Stimulated activated CD8-positive, alpha-beta memory T cell treated with anti-CD3 and anti-CD28 coated beads, Interleukin-15, amount 100 ng/mL, for 24 hours (primary cell): ENCODE data around the gene VAV2.

Source experiments
- DNase-seq: peaks from one replicate; pipeline ENCODE4 v3.0.0-alpha.2; 2020; ENCODE audit warnings: low read depth

Gene VAV2

DNA sequence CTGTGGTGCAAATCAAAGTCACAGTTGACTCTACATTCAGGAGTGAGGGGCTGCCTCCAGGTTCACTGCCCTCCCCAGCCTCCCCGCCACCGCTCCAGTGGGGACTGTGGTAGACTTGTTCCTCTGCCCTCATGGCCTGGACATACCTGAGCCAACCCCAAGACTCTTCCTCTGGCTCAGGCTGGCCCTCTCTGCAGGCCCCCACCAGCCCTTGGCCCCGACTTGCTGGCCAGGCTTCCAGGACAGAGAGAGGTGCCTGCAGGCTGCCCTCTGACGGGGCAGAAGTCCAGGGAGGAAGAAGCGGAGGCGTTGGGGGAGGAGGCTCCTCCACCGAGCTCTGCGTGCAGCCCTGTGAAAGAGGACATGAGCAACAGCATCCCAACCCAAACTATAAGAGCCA, 251.2 kb downstream of the VAV2 start:
- no peak for DNase-seq

DNA sequence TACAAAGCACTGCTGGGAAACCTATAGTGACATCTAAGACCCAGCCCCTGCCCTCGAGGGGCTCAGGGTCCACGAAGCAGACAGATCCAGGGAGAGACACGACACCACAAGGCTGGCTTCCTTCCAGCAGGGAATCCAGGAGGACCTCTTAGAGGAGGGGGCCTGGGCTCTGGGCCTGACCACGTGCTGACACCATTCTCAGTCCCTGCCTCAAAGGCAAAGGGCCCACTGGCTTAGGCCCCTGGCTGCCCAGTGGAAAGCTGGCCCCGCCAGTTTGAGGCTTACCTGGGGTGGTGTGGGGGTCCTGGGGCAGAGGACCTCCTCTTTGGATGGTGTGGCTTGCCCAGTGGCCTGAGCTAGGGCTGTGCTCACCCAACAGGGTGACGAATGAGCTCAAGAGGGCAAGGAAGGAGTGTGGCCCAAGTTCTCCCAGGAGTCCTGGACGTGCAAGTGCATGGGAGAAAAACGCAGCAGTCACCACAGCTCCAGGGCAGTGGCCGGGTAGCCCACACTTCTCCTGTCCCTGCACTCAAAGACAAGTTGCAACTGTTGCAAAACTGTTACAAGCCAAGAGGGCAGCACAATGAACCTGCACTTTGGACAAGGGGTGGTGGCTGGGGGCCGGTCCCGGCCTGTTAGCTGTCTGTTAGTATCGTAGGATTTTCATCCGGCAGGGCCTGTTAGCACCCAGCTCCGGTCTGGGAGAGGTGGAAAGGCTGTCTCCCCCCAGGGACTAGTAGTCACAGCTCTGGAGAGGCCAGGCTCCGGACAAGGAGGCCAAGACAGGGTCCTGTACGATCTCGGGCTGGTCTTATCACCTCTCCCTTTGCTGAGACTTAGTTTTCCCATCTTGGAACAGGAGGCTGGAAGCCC, 252.5 kb downstream of the VAV2 start:
- DNase-seq: no peak

DNA sequence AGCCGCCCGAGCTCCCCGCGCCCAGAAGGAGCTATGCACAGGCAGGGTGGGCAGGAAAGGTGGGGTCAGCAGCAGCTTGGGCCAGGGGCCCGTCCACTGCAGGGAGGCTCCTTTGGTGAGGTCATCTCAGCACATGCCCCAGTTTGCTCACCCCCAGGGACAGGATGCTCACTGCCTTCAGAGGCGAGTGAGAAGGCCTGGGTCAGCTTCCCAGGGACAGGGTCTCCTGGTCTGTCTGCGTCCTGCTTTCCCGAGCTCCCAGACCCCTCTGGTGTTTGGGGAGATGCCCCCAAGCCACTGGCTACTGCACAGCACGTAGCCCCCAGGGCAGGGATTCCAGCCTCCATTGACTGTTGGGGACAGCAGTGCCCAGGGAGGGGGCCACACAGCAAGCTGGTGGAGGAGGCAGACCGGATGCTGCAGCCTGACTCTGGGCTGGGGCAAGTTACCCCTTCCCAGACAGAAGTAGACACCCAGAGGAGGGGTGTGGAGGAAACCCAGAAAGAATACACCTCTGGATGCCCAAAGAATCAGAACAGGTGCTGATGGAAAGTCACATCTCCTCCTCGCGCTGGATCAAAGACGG, 253.4 kb downstream of the VAV2 start:
- no peak for DNase-seq

DNA sequence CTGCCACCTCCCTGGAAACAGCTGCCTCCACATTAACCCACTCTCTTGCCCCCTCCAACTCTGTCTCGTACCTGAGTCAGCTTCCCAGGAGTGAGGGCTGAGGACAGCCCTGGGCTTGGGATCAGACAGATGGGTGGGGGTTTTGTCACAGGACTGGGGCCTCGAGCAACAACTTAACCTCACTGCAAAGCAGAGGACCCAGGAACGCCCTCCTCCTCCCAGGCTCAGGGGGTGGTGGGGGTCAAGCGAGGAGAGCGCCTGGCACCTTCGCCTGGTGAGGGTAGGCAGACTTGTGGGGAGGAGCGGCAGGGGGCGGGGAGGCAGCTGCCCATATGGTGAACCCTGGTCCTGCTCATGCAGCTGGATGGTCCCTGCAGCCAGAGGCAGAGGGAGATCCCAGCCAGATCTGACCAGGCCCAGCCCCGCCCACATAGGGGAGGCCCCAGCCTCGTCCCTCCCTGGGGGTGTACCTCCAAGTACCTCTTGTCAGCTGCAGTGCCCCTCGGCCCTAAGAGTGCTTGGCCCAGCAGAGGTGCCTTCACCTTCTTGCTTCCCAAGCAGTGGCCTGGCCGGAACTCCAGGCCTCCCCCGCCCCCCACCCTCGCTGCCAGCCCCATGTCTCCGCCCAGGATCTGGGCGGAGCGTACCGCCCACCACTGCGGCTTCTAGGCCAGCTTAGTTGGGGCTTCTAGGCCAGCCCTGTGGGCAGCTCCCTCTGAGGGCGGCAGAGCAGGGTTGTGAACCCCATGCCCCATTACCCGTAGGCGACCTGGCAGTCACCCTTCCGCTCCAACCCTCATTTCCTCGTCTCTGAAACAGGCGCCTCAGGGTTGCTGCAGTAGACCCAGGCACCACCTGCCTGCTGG, 254.1 kb downstream of the VAV2 start, which contains the start of gene SARDH:
TSS of gene SARDH (minus strand) at position 579 of the 866 bp plus-strand sequence. CDS start 4,179 bp downstream, outside the sequence.
- no peak for DNase-seq

DNA sequence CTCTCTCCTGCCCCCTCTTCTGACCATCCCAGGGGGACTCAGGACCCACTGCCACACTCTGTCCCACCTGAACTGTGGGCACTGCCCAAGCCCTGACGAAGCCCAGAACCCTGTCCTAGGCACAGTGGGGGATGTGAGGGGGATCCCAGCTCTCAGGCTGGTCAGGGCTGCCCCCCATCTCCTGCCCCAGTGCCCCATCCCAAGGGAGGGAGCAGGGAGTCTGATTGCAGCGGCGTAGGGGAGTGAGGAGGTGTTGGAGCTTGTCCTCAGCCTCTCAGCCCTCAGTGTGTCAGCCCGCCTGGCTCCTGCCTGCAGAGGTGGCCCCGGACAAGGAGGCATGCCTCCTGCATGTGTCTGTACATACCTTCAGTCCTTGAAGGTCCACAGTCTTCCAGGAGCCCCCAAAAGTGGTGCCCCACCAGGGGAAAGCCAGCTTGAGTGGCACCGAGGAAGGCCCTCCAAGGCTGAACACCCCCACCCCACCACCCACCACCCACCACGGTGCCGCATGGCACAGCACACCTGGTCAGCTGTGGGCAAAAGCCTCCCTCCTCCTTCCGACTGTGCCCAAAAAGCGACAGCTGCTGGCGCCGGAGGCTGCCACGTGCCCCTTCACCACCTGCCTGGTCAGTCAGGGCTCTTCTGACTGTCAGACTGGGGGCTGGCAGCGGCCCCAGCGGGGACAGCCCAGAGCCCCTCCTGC, 254.9 kb downstream of the VAV2 start:
- DNase-seq: no peak

DNA sequence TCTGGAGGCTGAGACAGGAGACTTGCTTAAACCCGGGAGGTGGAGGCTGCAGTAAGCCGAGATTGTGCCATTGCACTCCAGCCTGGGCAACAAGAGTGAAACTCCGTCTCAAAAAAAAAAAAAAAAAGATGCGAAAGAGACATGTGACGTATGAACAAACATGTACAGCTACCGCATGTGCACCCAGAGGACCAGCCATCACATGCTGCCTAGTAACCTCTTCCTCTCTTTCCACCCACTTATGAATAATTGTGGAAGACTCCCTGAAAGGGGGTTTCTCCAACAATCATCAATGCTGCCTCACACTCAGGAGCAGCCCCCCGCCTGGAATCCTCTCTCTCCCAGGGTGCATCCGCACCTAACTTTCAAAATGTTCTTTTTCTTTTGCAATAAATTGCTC, 256.2 kb downstream of the VAV2 start:
- no peak for DNase-seq

DNA sequence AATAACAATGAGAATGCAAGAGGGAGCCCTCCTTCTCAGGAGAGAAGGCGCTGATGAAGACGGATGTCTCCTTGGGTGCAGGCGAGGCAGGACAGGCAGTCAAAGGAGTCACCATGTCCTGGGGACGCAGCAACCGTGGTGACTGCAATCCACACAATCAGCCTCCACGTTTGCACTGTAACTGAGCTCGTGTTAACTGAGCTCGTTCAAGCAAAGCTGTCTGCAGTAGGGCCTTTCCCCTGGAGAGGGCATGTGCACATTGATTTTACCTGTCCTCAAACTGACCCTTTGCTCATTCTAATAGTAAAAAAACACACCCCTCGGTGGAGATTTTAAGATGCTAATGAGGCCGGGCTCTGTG, 256.7 kb downstream of the VAV2 start:
- DNase-seq: no peak

DNA sequence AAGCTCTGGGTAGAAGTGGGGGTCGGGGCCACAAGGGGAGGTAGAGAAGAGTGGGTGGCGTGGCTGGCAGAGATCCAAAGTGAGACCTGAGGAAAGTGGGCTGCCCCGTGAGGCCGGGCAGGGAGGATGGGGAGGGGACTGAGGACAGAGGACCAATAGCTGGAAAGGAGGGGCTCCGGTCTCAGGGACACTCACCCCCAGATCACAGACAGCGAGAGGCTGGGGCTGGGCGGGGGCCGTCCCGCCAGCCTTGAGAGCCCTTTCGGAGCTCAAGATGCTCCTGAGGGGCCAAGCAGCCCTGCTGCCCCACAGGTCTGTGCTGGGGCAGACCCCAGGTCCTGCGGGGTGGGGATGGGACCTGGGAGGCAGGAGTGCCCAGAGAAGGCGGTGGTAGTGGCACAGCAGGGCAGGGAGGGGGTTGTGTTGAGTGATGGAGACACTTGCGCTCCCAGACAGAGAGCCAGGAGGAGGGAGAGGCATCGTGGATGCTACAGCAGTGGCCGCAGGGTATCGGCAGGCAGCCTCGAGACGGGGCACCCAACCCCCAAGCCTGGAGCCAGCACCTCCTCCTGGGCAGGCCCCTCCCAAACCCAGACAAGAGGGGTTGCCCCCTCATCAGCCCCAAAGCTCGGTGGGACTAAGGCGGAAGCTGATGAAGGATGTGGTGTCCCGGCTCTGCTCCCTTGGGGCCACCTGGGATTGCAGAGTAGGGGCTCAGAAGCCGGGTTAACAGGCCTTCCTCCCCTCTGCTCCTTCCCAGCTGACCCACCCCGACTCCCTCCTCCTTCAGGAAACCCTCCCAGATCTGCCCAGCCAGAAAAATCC, 257.3 kb downstream of the VAV2 start:
- no peak for DNase-seq

DNA sequence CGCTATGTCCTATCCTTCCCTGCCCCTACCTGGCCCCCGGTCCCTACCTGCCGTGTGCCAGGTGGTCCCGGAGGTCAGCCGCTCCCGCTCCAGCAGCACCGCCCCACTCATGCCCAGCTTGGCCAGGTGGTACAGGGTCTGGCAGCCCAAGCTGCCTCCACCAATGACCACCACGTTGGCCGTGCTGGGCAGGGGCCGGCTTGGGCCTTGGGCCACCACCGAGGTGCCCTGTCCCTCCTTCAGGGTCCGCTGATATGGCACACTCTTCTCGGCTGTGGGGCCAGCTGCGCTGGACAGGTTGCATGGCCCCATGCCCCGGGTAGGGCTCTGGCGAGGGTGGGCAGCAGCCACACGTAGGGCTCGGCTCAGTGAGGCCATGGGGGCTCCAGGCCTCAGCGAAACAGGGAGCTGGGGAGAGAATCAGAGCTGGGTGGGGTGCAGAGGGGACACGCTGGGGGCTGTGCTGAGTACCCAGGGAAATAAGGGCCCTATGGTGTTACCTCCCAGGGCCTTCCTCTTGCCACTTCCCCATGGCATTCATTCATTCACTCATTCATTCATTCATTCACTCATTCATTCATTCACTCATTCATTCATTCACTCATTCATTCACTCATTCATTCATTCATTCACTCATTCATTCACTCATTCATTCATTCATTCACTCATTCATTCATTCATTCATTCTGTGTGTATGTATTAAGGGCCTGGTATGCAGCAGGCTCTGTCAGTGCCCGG, 258.2 kb downstream of the VAV2 start:
- DNase-seq: no peak

DNA sequence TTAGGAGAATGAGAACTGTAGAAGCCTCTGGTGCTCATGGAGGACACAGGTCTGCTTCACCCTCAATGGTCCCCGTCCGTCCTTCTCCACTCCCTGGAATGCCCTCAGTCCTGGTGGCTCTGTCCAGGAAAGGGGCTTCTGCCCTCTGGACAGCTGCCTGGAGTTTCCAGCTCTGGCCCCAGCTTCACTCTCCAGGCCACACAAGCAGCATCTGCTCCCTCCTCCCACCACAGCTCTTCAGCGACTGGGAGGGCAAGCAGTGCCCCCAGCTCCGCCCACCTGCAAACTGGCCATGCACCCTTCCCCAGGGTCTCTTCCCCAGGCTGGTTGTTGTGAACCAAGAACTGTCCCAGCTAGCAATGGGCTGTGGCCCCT, 258.7 kb downstream of the VAV2 start:
- DNase-seq: no peak

DNA sequence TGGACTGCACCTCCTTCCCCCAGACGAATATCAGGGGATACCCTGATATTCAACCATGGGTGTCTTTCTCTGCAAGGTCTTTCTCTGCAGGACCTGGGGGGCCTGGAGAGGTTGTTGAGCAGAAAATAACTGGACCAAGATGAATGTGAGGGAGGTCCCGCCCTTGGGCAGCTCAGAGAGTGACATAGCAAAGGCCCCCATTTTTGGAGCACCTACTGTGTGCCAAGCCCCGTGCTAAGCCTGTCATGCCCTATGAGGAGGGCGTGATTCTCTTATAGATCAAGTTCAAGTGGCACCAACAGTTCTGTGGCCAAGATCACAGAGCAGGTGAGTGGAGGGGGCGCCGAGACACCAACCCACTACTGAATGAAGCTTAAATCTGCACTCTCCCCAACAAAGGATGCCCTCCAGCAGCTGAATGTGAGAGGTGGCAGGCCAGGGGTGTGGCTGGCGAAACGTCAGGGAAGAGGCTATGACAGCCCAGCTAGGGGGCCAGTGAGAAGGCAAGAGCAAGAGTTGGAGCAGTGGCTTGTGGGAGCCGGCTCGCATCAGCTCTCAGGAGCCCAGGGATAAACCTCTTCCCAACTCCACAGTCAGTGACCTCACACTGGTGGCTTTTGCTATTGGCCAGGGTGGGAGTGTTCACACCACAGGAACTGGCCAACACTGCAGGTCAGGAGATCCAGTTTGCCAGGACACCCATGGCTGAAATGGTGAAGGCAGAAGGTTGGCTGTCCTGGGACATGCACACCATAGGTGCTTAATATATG, 259.3 kb downstream of the VAV2 start:
- DNase-seq: no peak

DNA sequence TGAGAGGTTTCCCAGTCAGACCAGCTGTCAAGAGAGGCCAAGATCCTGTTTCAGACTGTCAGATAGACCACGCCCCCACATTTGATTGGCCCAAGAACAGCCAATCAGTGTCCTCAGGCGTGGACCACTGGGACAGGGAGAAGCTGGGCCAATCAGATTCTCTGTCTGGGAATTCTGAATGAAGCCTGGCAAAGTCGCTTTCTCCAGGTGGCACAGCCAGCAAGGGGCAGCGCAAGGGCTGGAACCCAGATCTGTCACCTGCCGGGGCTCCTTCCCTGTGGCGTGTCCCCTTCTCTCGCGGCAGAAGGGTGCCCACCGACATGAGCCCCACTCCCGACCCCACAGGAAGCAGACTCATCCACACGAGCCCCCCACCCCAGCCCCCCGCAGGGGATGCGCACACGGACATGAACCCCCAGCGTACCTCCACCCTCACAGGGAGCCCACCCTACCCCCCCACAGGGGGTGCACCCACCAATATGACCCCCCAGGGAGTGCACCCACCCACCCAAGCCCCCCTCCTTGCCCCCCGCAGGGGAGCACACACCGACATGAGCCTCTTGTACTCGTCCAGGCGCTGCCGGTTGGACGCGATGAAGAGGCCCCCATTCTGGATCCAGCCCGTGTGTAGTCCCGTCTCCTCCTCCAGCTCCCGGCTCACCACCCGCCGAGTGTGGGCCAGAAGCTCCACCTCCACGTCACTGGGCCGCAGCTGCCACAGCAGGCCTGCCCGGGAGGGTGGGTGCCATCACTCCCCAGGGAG, 260.1 kb downstream of the VAV2 start:
- no peak for DNase-seq

DNA sequence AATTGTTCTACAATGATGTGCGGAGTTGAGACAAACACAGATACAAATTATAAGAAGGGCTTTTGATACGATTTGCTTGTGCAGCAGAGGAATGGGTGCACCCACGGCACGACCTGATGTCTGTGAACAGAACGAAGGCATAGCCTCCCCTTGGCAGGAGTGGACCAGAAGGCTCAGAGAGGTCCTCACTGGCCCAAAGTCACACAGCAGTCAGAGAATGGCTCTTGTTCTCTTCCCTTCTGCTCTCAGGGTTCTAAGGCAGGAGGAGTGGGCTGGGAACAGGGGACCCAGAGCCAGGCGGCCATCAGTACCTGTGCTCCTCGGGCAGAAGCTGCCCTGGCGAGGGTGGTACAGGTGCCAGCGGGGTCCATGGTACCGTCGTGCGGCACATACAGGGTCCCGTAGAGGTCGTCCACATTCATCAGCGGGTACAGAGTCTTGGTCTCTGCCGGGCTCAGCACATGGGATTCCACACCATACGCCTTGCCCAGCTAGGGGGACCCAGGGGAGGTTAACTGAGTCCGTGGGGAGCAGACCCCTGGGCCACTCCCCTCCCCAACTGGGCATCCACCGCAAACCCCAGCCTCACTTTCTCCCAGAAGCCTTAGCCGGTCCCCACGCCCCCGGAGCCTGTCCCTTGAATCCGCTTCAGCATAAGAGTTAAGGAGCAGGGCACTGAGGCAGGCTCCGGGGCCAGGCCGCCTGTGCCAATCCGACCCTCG, 261.0 kb downstream of the VAV2 start:
- DNase-seq: no peak

DNA sequence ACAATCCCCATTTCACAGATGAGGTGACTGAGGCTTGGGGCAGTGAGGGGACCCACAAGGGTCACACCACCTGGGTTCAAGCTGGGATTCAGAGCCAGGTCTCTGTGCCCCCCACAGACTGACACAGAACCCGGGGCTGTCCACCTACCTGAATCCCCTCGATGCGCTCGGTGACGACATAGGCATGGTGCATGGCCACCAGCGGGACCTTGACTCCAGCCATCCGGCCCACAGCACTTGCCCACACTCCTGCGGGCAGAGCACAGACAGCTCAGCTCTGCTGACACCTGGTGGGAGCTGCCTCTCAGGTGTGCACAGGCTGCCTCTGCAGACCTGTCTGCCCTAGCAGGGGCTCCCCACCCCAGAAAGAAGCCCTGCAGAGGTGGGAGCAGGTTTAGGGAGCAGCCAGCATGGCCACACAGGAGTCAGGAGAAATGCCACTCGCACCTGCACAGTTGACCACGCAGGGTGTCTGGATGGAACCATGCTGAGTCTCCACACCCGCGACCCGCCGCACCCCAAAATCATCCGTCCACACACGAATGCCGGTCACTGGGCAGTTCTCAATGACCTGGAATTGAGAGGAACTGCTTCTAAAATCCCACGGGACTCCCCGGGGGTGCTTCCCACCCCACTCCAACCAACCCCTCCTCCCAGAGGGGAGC, 262.4 kb downstream of the VAV2 start:
- DNase-seq: no peak

DNA sequence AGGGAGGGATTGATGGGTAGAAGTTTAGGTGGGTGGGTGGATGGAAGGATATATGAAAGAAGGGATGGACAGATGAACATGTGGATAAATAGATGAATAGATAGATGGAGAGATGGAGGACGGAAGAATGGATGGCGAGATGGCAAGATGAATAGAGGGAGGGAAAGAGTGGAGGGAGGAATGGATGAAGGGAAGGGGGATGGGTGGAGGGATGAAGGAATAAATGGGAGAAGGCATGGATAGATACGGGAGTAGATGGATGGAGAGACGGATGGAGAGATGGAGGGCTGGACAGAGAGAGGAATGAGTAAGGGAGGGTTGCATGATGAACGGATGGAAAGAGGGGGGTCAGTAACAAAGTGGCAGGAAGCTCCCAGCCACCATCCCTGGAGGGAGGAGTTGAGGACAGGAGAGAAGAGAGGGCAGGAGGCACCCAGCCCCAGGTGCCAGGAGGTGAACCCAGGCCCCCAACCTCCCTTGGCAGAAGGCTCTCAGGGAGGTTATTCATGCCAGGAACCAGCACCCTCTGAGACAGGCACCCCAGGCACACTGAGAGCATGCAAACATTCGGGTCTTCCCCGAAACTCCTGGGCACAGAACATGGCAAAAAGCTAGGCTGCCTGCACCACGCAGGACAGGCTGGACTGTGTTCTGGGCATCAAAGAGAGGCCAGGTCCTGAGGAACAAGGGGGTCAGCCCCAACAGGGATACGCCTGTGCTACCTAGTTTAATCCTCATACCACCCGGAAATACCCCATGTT, 263.1 kb downstream of the VAV2 start:
- no peak for DNase-seq

DNA sequence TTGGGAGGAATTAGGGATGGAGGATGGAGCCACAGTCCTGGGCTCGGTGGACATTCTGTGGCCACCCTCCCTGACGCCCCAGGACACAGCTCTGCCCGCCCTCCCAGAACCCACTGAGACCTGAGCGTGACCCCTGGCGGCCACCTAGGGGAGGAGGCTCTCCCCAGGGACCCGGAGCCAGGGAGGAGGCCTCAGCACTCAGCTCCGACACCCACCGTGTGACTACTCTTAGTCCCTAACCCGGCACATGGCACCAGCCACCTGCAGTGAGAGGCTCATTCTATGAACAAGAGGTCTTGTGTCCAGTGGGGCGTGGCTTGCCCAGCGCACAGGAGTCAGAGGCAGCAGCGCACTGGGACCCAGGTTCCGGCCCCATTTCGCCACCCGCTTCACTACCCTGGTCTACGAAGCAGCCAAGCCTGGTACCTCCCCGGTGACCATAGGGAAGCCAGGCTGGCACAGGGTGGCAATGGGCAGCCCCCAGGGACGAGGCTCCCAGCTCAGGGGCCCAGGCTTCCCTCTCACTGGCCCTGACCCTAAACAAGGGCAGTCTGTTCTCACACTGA, 264.2 kb downstream of the VAV2 start:
- DNase-seq: no peak
